Activated gamma-delta T cell treated with Interleukin-2 at 50 U/mL for 16 hours (primary cell): Measurements from ENCODE around the gene GTSE1.
A peak's percentile ranks its signal among the peaks of the same experiment; 100 is the strongest.

Source experiments
- DNase-seq: peaks from one replicate; pipeline ENCODE4 v3.0.0-alpha.2; 2020

The GTSE1 gene

GRCh38 chr22:46274381-46274780 lies 22.3 kb upstream of the GTSE1 start:
- DNase-seq = no peak

GRCh38 chr22:46275455-46276122 lies 21.1 kb upstream of the GTSE1 start:
- DNase-seq = no peak

GRCh38 chr22:46276563-46276962 lies 20.1 kb upstream of the GTSE1 start:
- DNase-seq = no peak

GRCh38 chr22:46278656-46279645 lies 17.7 kb upstream of the GTSE1 start:
- DNase-seq = no peak

GRCh38 chr22:46280063-46280817 lies 16.4 kb upstream of the GTSE1 start:
- no peak for DNase-seq

- peak; percentile 38 for DNase-seq
Measured at GRCh38 chr22:46280999-46281623, 15.6 kb upstream of the GTSE1 start.

GRCh38 chr22:46281866-46282678 lies 14.6 kb upstream of the GTSE1 start:
- no peak for DNase-seq

- no peak for DNase-seq
Measured at GRCh38 chr22:46286006-46286405, 10.7 kb upstream of the GTSE1 start.

- DNase-seq = no peak
Measured at GRCh38 chr22:46286941-46287872, 9.5 kb upstream of the GTSE1 start.

GRCh38 chr22:46287873-46288751 lies 8.6 kb upstream of the GTSE1 start:
- DNase-seq = peak; percentile 39

GRCh38 chr22:46288846-46289243 lies 7.8 kb upstream of the GTSE1 start:
- no peak for DNase-seq

GRCh38 chr22:46289244-46289891 lies 7.3 kb upstream of the GTSE1 start:
- no peak for DNase-seq

- no peak for DNase-seq
Measured at GRCh38 chr22:46290121-46290842, 6.4 kb upstream of the GTSE1 start.

- no peak for DNase-seq
Measured at GRCh38 chr22:46290843-46291785, 5.6 kb upstream of the GTSE1 start.

GRCh38 chr22:46292173-46292572 lies 4.5 kb upstream of the GTSE1 start:
- DNase-seq = no peak

- no peak for DNase-seq
Measured at GRCh38 chr22:46292732-46293131, 3.9 kb upstream of the GTSE1 start.

GRCh38 chr22:46293577-46294260 lies 3.0 kb upstream of the GTSE1 start:
- peak; percentile 18 for DNase-seq
